LNCaP clone FGC (cell line): Measurements from ENCODE around the gene DHRS12.

Source experiments
- DNase-seq: peaks from one replicate; pipeline ENCODE4 v3.0.0-alpha.2; 2011; ENCODE audit warnings: low read depth
- H3K4me3 ChIP-seq: 2 replicates; pipeline ENCODE4 v1.5.1; 2011; ENCODE audit warnings: mild to moderate bottlenecking, low read depth, low read length, control low read depth
- TF ChIP-seq, protein P1 (sequence below): IDR thresholded peaks from 2 replicates; pipeline ENCODE4 v1.5.1; 2012; ENCODE audit warnings: mild to moderate bottlenecking; ENCODE audit not compliant: control insufficient read depth, insufficient read depth; ENCODE audit errors: extremely low read depth

The DHRS12 gene

DNA sequence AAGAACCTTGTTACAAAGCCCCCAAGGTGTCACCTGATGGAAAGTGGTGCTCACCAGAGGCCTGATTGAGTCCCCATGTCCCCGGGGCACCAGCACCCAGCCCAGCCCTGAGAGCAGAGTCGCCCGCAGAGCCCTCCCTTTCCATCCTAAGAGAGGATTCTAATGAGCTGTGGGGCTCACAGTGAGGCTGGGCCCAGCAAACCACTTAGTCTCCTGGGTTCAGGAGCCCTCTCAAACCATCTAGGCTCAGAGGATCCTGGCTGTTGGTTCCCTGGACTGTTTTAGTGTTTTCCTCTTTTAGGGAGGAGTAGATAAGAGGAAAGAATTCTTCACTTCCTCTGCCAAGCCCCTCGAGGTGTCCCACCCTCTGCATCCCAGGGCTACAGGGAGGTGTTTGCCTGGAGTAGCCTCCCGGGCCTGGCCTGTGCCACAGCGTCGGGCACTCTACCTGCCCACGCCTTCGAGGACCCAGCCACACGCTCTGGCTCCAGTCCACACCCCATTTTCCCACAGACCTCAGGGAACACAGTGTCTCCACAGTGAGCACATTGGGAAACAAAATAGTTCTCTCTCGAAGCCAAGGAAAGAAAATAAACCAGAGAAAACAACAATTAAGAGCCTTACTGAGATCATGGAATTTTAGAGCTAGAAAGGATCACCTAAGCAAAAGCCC lies 34.4 kb downstream of the DHRS12 start:
- H3K4me3 ChIP-seq = no peak overlapping the region
- DNase-seq = no peak
- TF ChIP-seq, protein P1, sequence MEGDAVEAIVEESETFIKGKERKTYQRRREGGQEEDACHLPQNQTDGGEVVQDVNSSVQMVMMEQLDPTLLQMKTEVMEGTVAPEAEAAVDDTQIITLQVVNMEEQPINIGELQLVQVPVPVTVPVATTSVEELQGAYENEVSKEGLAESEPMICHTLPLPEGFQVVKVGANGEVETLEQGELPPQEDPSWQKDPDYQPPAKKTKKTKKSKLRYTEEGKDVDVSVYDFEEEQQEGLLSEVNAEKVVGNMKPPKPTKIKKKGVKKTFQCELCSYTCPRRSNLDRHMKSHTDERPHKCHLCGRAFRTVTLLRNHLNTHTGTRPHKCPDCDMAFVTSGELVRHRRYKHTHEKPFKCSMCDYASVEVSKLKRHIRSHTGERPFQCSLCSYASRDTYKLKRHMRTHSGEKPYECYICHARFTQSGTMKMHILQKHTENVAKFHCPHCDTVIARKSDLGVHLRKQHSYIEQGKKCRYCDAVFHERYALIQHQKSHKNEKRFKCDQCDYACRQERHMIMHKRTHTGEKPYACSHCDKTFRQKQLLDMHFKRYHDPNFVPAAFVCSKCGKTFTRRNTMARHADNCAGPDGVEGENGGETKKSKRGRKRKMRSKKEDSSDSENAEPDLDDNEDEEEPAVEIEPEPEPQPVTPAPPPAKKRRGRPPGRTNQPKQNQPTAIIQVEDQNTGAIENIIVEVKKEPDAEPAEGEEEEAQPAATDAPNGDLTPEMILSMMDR = no peak

DNA sequence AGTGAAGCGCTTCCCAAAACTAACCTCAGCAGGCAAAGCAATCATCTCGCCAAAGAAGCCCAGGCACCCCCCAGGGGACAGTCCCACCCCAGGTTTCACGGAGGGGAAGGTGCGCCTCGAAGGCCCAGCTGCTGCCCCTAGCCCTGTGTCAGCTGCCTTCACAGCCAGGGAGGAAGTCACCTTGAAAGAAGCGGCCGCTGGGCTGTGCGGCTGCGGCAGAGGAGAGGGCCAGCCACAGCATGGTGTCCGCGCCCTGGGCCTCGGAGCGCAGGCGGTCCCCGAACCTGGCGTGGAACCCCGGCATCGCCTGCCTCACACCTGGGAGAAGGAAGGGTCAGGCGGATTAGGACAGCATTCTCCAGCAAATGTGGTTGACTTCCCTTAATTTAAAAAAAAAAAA lies 35.0 kb downstream of the DHRS12 start:
- TF ChIP-seq, protein P1 = no peak
- H3K4me3 ChIP-seq = no peak overlapping the region
- no peak for DNase-seq

DNA sequence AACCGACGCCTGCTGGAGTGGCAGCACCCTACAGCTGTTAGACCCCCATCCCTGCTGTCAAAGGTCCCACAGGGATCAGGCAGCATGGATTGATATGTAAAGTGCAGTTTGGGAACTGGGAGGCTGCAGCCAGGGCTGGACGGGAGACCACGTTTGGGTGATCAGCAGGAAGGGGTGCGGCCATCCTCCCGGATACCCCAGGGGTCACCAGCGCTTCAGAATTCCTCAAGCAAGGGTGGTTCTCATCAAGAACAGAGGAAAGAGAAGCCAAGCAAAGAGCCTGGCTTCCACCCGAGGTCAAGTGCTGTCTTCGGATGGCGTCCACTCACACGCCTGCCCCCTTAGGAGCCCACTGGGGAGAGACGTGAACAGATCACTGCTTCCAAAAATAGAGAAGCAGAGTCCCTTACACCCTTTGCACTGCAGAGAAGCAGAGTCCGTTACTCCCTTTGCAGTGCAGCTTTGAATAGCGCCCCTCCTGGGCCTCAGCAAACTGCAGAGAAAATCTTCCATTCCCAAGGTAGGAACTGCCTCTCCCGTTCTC lies 35.5 kb downstream of the DHRS12 start:
- no peak for DNase-seq
- TF ChIP-seq, protein P1 = no peak

DNA sequence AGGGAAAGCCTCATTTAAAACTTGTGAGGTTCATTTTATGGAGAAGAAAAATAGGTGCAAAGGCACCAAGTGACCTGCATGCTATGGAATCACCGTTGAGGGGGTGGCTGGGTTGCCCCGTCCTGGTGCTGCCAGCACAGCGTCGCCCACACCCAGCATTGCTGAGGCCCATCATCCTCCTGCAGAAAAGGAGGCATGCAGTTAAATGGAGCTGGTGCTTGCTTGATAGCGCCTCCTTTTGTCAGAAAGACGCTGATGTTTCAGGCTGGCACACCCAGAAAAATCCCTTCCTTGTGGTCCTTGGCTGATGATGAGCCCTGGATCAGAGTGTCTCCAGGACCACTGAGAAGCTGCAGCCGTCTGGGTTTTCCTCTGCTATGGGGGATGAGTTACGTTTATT lies 36.9 kb downstream of the DHRS12 start:
- no peak for DNase-seq
- TF ChIP-seq, protein P1 = 0 out of 2 replicates have a peak, but pooled peaks have one; percentile 6

More for the DNA sequence above, 35.5 kb downstream of the DHRS12 start:
- H3K4me3 ChIP-seq = no peak overlapping the region

DNA sequence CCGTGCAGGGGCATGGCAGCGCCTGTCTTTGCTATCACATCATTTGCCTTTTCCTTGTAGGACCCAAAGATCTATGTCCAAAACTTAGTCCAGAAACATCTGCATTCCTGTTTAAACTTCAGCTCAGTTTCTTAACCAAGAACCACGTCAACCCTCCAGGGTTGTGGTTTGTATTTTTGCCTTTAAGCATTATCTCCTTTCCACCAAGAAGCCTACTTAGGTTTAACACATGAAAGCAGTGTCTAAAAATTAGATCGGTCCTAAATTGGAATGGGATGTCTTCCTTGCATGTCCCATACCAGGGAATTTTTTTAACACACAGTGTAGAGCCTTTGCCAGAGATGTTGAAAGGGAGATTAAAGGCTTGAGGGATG lies 38.8 kb downstream of the DHRS12 start:
- DNase-seq = no peak
- no peak overlapping the region for H3K4me3 ChIP-seq
- TF ChIP-seq, protein P1 = no peak

More for the DNA sequence above, 36.9 kb downstream of the DHRS12 start:
- no peak overlapping the region for H3K4me3 ChIP-seq

DNA sequence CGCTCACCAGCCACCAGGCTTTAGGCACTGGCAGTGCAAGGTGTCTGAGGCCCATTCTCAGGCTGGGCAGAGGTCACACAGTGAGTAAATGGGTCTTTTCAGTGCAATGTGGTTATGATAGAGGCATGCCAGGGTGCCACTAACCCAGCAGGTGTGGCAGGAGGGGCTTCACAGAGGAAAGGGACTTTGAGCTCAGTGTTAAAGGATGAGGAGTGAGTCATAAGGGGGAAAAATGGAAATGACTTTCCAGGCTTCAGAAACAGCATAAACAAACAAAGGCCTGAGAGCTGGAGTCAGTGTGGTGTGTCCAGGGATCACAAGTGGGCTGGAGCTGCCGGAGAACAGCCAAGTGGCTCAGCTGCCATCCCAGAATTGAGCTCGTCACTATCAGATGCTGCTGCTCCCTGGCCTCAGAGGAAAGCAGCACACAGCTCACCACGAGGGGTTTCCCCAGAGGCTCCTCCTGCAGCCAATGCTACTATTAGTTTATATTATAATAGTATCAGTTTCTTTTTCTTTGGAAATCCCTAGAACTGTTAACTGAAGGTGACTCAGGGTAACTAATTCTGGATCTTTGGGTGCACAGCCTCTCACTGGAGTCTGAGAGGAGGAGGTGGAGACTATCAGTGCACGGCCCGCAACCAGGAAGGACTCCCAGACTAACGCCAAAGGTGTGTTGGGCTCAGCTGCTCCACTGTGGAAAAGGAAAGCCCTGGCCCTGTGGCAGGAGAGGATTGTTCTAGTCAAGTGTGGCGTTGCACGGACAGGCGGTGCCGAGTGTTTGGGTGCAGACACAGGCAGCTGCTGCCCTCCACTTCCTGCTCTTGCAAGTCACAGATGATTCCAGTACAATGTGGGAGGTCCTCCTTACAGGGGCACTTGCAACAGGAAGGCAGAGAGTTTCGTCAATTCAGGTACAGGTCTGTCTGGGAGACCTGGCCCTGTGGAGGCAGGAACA lies 39.5 kb downstream of the DHRS12 start:
- TF ChIP-seq, protein P1 = no peak
- H3K4me3 ChIP-seq = no peak overlapping the region
- DNase-seq = no peak
